Immature natural killer cell (primary cell): ENCODE results near the gene NEMP2. TPM values are rescaled to one million over a fixed set of nuclear protein-coding genes. Genes with fewer than 3 reads are reported as not detected.
"Not testable (repeated sequence)": the region's sequence is repeated elsewhere in the genome, so short reads cannot be mapped to it uniquely, and the experiment has no call there.

Experiments
- DNase-seq, 3 donors: peaks; one replicate each; pipeline ENCODE4 v3.0.0; 2022; ENCODE audit warnings: mixed read lengths in 1 of 3
- H3K27ac Mint-ChIP-seq, 6 donors: one replicate each; pipeline ENCODE4 v1.8.0; 2020; ENCODE audit warnings: mixed read lengths in 6 of 6, mild to moderate bottlenecking in 5 of 6, inconsistent platforms in 4 of 6, moderate library complexity in 3 of 6
- H3K27me3 Mint-ChIP-seq, 3 donors: one replicate each; pipeline ENCODE4 v1.8.0; 2020 to 2021; ENCODE audit warnings: low read depth in 3 of 3, mild to moderate bottlenecking in 3 of 3, mixed read lengths in 3 of 3, moderate library complexity in 3 of 3, inconsistent platforms in 1 of 3
- H3K36me3 Mint-ChIP-seq, 3 donors: one replicate each; pipeline ENCODE4 v1.8.0; 2020; ENCODE audit warnings: mixed read lengths in 3 of 3, inconsistent platforms in 2 of 3, mild to moderate bottlenecking in 2 of 3
- H3K4me1 Mint-ChIP-seq, 2 donors: one replicate each; pipeline ENCODE4 v1.8.0; 2020; ENCODE audit warnings: inconsistent platforms in 2 of 2, mild to moderate bottlenecking in 2 of 2, mixed read lengths in 2 of 2, moderate library complexity in 1 of 2
- H3K4me3 Mint-ChIP-seq, 5 donors: one replicate each; pipeline ENCODE4 v1.8.0; 2020; ENCODE audit warnings: mild to moderate bottlenecking in 5 of 5, mixed read lengths in 5 of 5, inconsistent platforms in 3 of 5, moderate library complexity in 3 of 5
- H3K9me3 Mint-ChIP-seq, 6 donors: one replicate each; pipeline ENCODE4 v1.8.0; 2020; ENCODE audit warnings: mild to moderate bottlenecking in 6 of 6, mixed read lengths in 6 of 6, inconsistent platforms in 4 of 6, moderate library complexity in 3 of 6
- polyA plus RNA-seq, 3 donors: library from polyadenylated mRNA; unstranded; fragments of 300-500 nt; fragmentation: Illumina TruSeq; gene quantifications; one replicate each; pipeline ENCODE4 v1.2.3, GENCODE V29; 2021

The NEMP2 gene
- polyA plus RNA-seq, 3 donors from 2014 or later = 10.4 to 20.0 (median 11.4) TPM

GRCh38 chr2:190509895-190510294 lies 24.6 kb downstream of the NEMP2 start:
- H3K9me3 Mint-ChIP-seq, H3K27me3 Mint-ChIP-seq, H3K4me3 Mint-ChIP-seq, DNase-seq: not testable (repeated sequence)
- H3K27ac Mint-ChIP-seq = peak overlapping the region in 2 of 6 donors; percentile 31 to 56
- peaks cover 5 to 18% of the 10 kb centered on the region in 2 donors for H3K4me1 Mint-ChIP-seq
- H3K36me3 Mint-ChIP-seq = peaks cover 4 to 27% (median 7%) of the 10 kb centered on the region in 3 donors

DNA sequence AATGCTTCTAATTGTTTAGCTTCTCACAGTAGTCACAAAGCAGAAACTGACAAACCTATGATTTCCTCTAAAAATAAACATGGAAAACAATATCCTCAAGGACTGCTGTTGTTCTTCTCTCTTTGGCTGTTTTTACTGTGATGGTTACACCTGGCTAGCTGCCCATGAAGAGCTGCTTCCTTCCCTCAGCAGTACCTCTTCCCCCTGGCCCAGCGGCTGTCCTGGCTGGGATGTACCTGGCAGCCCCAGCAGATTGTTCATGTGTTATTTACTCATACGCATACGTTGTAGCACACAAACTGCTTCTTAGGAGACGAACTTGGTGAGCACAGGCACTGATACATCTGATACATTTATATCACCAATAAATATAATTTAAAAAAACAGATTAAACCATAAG lies 27.4 kb downstream of the NEMP2 start:
- Mint-ChIP-seq H3K36me3 (peaks cover 6 to 37% (median 13%) of the 10 kb centered on the region in 3 donors), H3K4me1 (peaks cover 2 to 21% of the 10 kb centered on the region in 2 donors), H3K27me3 (no peaks in the 10 kb centered on the region), H3K4me3 (no peak overlapping the region), H3K27ac (peak overlapping the region in 3 of 6 donors; percentile 41 to 68 (median 41)), H3K9me3 (no peaks in the 10 kb centered on the region)
- DNase-seq = no peak

DNA sequence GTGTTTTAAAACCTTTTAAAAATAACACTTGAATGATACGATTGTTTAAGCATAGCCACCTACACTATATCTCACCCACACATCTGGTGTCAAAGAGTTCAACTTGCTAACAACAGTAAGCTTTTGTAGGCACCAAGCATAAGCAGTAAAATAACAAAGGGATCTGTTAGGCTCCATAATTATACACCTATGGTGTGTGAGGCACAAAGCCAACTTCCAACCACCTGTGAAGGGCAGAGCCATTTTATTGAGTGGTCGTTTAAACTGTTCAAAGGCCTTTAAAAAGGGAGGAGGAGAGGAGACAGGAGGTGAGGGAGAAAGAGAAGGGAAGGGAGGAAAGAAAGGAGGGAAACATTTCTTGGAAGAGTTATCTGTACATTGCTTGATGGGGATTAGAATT lies 27.9 kb downstream of the NEMP2 start:
- Mint-ChIP-seq H3K4me1 (peaks cover 2 to 23% of the 10 kb centered on the region in 2 donors), H3K9me3 (no peaks in the 10 kb centered on the region), H3K4me3 (no peak overlapping the region), H3K27ac (peak overlapping the region; percentile 6 to 84 (median 52)), H3K27me3 (no peaks in the 10 kb centered on the region), H3K36me3 (peaks cover 6 to 37% (median 13%) of the 10 kb centered on the region in 3 donors)
- no peak for DNase-seq

DNA sequence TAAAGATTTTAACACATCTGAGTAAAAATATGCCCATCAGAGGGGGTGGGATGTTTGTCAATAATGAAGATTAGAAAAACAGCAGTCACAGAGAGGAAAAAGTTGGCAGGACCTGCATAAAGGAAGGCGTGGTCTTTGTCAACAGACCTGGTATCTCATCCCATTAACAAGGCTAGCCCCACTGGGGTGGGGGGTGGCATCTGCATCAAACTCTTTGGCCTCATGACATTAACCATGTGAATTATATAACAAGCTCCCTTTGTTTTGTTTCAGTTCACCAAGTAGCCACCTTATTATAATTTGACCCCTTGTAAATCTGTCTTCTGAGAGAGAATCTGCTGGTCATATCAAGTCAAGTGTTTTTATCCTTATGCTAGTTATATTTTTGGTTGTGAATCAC lies 28.8 kb downstream of the NEMP2 start:
- Mint-ChIP-seq H3K9me3 (no peaks in the 10 kb centered on the region), H3K4me1 (peaks cover 2 to 27% of the 10 kb centered on the region in 2 donors), H3K4me3 (no peak overlapping the region), H3K27me3 (no peaks in the 10 kb centered on the region), H3K27ac (peak overlapping the region in 5 of 6 donors; percentile 35 to 68 (median 46)), H3K36me3 (peaks cover 12 to 39% (median 13%) of the 10 kb centered on the region in 3 donors)
- no peak for DNase-seq

DNA sequence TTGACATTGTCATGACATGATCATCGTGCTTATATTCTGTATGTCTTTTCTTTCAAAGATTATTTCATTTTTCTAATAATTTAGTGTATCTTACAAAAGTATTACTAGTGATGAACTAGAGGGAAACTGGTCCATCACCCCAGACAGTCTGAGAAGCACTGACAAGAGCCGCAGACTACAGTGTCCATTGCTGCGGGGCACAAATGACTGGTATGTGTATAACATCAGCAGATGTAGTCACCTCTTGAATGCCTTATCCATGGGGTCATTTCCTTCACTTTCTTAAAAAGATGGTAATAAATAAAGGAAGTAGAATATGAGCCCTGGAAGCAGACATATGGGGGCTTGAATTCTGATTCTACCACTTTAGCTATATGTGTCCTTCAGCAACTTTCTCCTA lies 29.6 kb downstream of the NEMP2 start:
- no peaks in the 10 kb centered on the region for H3K9me3 Mint-ChIP-seq
- peaks cover 2 to 27% of the 10 kb centered on the region in 2 donors for H3K4me1 Mint-ChIP-seq
- no peak for DNase-seq
- no peak overlapping the region for H3K27ac Mint-ChIP-seq
- peaks cover 12 to 42% (median 15%) of the 10 kb centered on the region in 3 donors for H3K36me3 Mint-ChIP-seq
- H3K27me3 Mint-ChIP-seq = no peaks in the 10 kb centered on the region
- H3K4me3 Mint-ChIP-seq = no peak overlapping the region

- Mint-ChIP-seq H3K4me3 (no peak overlapping the region), H3K36me3 (peaks cover 12 to 48% (median 15%) of the 10 kb centered on the region in 3 donors), H3K27me3 (no peaks in the 10 kb centered on the region), H3K27ac (no peak overlapping the region), H3K4me1 (peaks cover 2 to 27% of the 10 kb centered on the region in 2 donors), H3K9me3 (no peaks in the 10 kb centered on the region)
- DNase-seq = no peak
These were observed 31.4 kb downstream of the NEMP2 start for GRCh38 chr2:190503088-190503487.

GRCh38 chr2:190501702-190502407 lies 32.7 kb downstream of the NEMP2 start:
- Mint-ChIP-seq H3K36me3 (peaks cover 12 to 49% (median 15%) of the 10 kb centered on the region in 3 donors), H3K27me3 (no peaks in the 10 kb centered on the region), H3K4me1 (peaks cover 2 to 27% of the 10 kb centered on the region in 2 donors), H3K4me3 (no peak overlapping the region), H3K27ac (peak overlapping the region in 2 of 6 donors; percentile 25 to 60), H3K9me3 (no peaks in the 10 kb centered on the region)
- no peak for DNase-seq

DNA sequence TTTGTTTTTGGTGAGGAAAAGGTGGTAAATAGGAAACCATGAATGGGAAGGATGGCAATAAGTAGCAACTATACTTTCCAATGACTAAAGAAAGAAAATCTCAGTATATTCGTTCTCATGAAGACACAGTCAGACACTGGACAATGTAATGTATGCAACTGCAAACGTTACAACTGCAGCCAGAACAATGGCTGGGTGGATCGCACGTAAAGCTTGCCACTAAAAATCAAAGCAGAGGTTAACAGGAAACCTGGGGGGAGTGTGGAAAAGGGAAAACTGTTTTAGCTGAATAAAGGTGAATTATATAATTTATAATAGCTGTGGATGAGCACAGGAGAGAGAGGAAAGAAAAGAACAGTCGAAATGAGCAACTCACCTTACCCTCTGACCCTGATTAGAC lies 33.3 kb downstream of the NEMP2 start:
- Mint-ChIP-seq H3K27ac (peak overlapping the region in 1 of 6 donors; percentile 16), H3K4me3 (no peak overlapping the region), H3K9me3 (no peaks in the 10 kb centered on the region)

DNA sequence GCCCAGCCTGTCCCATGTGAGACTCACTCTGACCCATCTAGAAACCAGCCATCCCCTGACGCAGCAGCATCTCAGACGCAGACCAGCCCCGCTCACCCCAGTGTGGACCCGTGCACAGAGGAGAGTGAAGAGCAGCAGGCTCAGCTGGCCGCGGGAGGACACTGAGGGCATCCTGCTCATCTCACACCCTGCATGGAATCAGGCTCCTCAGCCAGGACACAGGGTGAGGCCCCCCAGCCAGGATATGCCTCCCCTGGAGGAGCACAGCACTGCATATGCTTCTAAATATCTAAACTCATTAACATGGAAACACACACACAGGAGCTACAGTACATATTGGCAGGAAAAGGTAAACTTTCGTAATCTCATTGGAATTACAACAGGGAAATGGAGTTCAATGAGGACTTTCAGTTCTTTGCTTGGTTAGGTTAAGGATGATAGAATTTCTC lies 34.4 kb downstream of the NEMP2 start:
- no peak overlapping the region for H3K4me3 Mint-ChIP-seq
- DNase-seq = no peak
- H3K9me3 Mint-ChIP-seq = no peaks in the 10 kb centered on the region
- H3K27me3 Mint-ChIP-seq = no peaks in the 10 kb centered on the region
- peak overlapping the region in 1 of 6 donors; percentile 14 for H3K27ac Mint-ChIP-seq
- peaks cover 0 to 10% of the 10 kb centered on the region in 2 donors for H3K4me1 Mint-ChIP-seq
- peaks cover 12 to 48% (median 25%) of the 10 kb centered on the region in 3 donors for H3K36me3 Mint-ChIP-seq

More for the DNA sequence above, 33.3 kb downstream of the NEMP2 start:
- Mint-ChIP-seq H3K36me3 (peaks cover 12 to 45% (median 15%) of the 10 kb centered on the region in 3 donors), H3K27me3 (no peaks in the 10 kb centered on the region), H3K4me1 (peaks cover 0 to 21% of the 10 kb centered on the region in 2 donors)
- DNase-seq = no peak

DNA sequence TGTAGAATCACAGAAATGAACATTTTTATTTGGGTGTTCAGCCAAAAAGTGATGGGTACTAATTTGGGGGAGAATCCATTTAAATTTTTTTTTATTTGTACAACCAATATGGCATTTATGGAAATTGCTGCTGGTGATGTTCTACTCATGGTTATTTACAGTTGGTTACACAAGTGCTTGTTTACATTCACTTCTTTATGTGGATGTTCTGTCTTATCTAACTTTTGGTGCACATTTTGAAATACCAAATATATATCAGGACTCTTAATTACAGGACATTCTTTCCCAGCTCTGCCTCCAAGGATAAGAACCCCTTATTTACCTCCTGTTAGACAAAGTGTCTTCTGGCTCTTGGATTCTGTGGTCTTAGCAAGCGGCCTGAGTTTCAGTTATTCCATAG lies 35.2 kb downstream of the NEMP2 start:
- H3K4me1 Mint-ChIP-seq = peaks cover 2 to 10% of the 10 kb centered on the region in 2 donors
- no peak for DNase-seq
- H3K27me3 Mint-ChIP-seq = no peaks in the 10 kb centered on the region
- no peak overlapping the region for H3K4me3 Mint-ChIP-seq
- H3K27ac Mint-ChIP-seq = peak overlapping the region in 2 of 6 donors; percentile 3 to 29
- no peaks in the 10 kb centered on the region for H3K9me3 Mint-ChIP-seq
- H3K36me3 Mint-ChIP-seq = peaks cover 8 to 44% (median 28%) of the 10 kb centered on the region in 3 donors

DNA sequence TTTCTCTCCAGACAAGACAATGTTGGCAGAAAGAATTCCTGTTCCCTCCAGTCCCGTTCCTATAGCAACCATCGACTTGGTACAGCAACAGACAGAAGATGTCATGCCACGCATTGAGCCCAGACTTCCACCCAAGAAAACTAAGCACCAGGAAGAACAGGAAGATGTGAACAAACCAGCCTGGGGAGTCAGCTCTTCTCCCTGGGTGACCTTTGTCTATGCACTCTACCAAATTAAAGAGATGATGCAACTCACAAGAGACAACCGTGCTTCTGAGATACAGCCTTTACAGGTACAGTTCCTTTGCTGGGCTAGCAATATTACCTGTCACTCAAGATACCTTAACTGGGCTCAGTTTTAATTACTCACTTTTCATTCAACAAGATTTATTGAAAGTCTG lies 37.1 kb downstream of the NEMP2 start:
- no peak for DNase-seq
- Mint-ChIP-seq H3K27ac (peak overlapping the region in 2 of 6 donors; percentile 36 to 63), H3K9me3 (peaks cover 0 to 5% (median 0%) of the 10 kb centered on the region in 6 donors), H3K27me3 (no peaks in the 10 kb centered on the region), H3K4me3 (no peak overlapping the region), H3K36me3 (peaks cover 6 to 48% (median 43%) of the 10 kb centered on the region in 3 donors), H3K4me1 (peaks cover 14 to 26% of the 10 kb centered on the region in 2 donors)

GRCh38 chr2:190494600-190495227 lies 39.8 kb downstream of the NEMP2 start:
- H3K4me3 Mint-ChIP-seq, H3K9me3 Mint-ChIP-seq, DNase-seq, H3K27me3 Mint-ChIP-seq: not testable (repeated sequence)
- H3K27ac Mint-ChIP-seq = peak overlapping the region in 5 of 6 donors; percentile 5 to 76 (median 32)
- H3K36me3 Mint-ChIP-seq = peaks cover 14 to 60% (median 56%) of the 10 kb centered on the region in 3 donors
- peaks cover 17 to 18% of the 10 kb centered on the region in 2 donors for H3K4me1 Mint-ChIP-seq

GRCh38 chr2:190493095-190493494 lies 41.4 kb downstream of the NEMP2 start:
- DNase-seq = no peak
- peaks cover 28 to 63% (median 63%) of the 10 kb centered on the region in 3 donors for H3K36me3 Mint-ChIP-seq
- H3K4me3 Mint-ChIP-seq = no peak overlapping the region
- H3K4me1 Mint-ChIP-seq = peaks cover 18% of the 10 kb centered on the region in 2 donors
- H3K27me3 Mint-ChIP-seq = no peaks in the 10 kb centered on the region
- H3K27ac Mint-ChIP-seq = peak overlapping the region in 3 of 6 donors; percentile 19 to 38 (median 35)
- peaks cover 0 to 7% (median 3%) of the 10 kb centered on the region in 6 donors for H3K9me3 Mint-ChIP-seq

GRCh38 chr2:190490502-190490901 lies 44.0 kb downstream of the NEMP2 start:
- Mint-ChIP-seq H3K27me3 (no peaks in the 10 kb centered on the region), H3K4me1 (peaks cover 22 to 26% of the 10 kb centered on the region in 2 donors), H3K9me3 (peaks cover 0 to 7% (median 3%) of the 10 kb centered on the region in 6 donors), H3K4me3 (no peak overlapping the region), H3K27ac (no peak overlapping the region), H3K36me3 (peaks cover 29 to 59% (median 58%) of the 10 kb centered on the region in 3 donors)
- DNase-seq = no peak
